NCI-H1417 (cell line): ENCODE data around the gene RBFOX2.
"Not testable (repeated sequence)": the region's sequence is repeated elsewhere in the genome, so short reads cannot be mapped to it uniquely, and the experiment has no call there.

ENCODE experiments used
- DNase-seq, 3 experiments: peaks; one replicate each; lab custom pipeline; 2025; lab: John Stamatoyannopoulos, UW

RBFOX2 gene

DNA sequence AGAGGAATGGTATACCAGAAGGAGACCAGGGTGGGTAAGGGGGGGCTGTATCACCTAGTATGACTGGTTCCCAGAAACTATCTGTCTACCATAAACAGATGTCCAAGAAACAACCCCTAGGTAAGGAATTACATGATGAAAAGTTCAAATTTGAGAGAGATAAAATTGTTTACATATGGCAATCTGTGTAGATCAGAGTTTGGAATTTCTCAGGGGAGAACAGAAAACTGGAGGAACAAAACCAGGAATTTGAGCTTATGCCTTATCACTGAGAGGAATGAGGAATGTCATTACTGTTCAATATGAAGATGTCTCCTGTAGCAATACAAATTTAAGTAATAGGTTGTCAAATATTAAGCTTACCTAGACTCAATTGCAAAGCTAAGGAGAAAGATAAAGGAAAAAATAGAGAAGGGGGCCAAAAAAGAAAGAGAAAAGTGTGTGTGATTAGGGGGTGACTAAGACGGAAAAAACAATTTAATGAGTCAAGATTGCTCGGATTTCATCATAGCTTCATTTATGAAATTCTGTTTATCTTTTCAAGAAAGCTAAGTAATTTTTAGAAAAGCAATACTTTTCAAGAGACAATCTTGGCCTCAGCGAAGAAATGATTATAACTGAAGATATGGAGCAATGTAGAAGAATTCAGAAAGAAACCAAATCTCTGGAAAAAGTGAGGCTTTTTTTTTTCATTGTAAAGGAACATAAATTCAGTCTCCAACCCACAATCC is 193.2 kb downstream of the RBFOX2 start:
- peak in 1 of 3 experiments; percentile 20 for DNase-seq

- no peak for DNase-seq
Observed at GRCh38 chr22:35834061-35834460, 194.6 kb downstream of the RBFOX2 start.

- no peak for DNase-seq
Observed at GRCh38 chr22:35830305-35830704, 198.3 kb downstream of the RBFOX2 start.

- no peak for DNase-seq
Observed at GRCh38 chr22:35824256-35824655, 204.4 kb downstream of the RBFOX2 start.

- no peak for DNase-seq
Observed at GRCh38 chr22:35821654-35822053, 207.0 kb downstream of the RBFOX2 start.

DNA sequence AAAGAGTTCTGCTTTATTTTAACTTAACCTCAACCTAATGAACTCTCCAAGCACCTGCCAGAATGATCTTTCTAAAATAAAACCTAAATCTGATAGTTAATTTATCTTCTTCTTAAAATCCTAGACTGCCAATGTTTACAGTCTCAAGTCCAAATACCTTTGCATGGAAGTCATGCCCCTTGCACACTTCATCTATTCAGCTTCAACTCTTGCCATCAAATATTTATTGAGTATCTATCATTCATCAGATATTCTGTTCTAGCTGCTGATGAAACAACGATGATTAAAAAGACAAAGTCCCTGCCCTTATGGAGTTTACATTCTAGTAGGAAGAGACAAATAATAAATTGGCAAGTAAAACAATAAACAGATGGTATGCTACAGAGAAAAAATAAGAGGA is 209.2 kb downstream of the RBFOX2 start:
- no peak for DNase-seq

GRCh38 chr22:35818897-35819296 is 209.7 kb downstream of the RBFOX2 start:
- no peak for DNase-seq

GRCh38 chr22:35812600-35812999 is 216.0 kb downstream of the RBFOX2 start:
- DNase-seq = peak in 1 of 3 experiments; percentile 1

DNA sequence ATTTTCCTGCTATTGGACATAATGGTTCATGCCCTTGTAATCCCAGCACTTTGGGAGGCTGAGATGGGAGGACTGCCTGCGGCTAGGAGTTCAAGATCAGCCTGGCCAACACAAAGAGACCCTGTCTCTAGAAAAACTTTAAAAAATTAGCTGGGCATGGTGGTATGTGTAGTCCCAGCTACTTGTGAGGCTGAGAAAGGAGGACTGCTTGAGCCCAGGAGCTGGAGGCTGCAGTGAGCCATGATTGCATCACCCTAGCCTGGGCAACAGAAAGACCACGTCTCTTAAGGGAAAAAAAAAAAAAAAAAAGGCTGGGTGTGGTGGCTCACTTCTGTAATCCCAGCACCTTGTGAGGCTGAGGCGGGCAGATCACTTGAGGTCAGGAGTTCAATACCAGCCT is 217.0 kb downstream of the RBFOX2 start:
- DNase-seq = no peak

GRCh38 chr22:35809816-35810215 is 218.8 kb downstream of the RBFOX2 start:
- DNase-seq = no peak

- no peak for DNase-seq
Observed at GRCh38 chr22:35808377-35808776, 220.2 kb downstream of the RBFOX2 start.

DNA sequence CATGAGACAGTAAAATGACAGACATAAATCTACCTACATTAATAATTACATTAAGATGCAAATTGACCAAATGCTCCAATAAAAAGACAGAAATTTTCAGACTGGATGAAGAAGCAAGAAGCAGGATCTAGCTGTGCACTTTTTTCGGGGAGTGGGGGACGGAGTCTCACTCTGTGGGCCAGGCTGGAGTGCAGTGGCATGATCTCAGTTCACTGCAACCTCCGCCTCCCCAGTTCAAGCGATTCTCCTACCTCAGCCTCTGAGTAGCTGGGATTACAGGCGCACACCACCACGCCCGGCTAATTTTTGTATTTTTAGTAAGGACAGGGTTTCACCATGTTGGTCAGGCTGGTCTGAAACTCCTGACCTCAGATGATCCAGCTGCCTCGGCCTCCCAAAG is 222.0 kb downstream of the RBFOX2 start:
- DNase-seq = not testable (repeated sequence)

DNA sequence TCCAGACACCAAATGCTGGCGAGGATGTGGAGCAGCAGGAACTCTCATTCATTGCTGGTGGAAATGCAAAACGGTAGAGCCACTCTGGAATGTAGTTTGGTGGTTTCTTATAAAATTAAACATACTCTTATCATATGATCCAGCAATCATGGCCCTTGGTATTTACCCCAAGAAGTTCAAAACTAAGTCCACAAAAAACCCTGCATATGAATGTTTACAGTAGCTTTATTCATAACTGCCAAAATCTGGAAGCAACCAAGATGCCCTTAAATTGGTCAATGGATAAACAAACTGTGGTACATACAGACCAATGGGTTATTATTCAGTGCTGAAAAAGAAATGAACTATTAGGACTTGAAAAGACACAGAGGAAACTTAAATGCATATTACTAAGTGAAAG is 223.2 kb downstream of the RBFOX2 start:
- DNase-seq = no peak

- DNase-seq = no peak
Observed at GRCh38 chr22:35804421-35804820, 224.2 kb downstream of the RBFOX2 start.

- no peak for DNase-seq
Observed at GRCh38 chr22:35802885-35803284, 225.7 kb downstream of the RBFOX2 start.

- peak in 1 of 3 experiments; percentile 0 for DNase-seq
Observed at GRCh38 chr22:35801301-35801700, 227.3 kb downstream of the RBFOX2 start.

DNA sequence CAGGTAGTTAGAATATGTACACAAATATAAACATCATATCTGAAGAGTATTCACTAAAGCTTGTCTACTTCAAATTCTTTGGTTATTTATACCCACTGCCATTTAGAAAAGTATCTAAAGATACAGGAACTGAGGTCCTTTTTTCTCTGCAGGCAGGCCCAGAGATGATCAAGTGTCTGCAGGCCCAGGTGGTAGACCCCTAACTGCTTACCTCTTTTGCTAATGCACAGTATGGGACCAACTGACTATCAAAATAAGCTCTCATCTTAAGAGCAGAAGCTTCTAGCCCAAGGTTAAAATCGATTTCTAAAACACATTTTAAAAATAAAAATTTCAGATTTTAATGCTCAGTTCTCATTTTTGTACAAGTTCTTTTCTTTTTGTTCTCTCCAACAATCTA is 229.5 kb downstream of the RBFOX2 start:
- DNase-seq = peak in 1 of 3 experiments; percentile 1

DNA sequence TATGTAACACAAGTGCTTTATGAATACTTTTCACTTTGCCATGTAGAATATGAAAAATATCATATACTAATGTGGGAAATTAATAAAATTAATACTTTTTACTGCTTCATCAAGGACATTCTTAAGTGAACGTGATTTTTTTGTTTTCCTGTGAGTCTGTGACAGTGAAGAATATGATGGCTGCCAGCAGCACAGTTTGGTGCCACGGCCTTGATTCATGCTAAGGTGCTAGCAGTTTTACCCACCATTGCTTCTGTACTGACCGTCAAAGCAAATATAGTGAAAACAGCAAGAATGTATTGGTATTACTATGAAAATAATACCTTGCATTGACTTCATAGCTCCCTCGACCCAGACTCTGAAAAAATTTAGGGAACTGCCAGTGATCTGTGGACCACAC is 231.2 kb downstream of the RBFOX2 start:
- DNase-seq = no peak

- no peak for DNase-seq
Observed at GRCh38 chr22:35795476-35795875, 233.1 kb downstream of the RBFOX2 start.

GRCh38 chr22:35792506-35792905 is 236.1 kb downstream of the RBFOX2 start:
- DNase-seq = no peak

DNA sequence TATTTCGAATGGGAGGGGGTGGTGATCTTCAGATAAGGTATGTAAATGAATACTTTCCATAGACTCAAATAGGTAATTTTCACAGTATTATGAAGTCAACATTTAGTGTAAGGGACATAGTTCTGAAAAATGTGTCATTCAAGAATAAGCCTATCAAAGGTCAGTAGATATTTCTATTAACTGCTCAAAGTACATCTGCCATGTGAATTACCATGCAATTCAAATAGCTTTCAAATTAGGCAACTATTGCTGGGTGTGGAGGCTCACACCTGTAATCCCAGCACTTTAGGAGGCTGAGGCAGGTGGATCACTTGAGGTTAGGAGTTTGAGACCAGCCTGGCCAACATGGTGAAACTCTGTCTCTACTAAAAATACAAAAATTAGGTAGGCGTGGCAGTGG is 236.8 kb downstream of the RBFOX2 start:
- DNase-seq = not testable (repeated sequence)

GRCh38 chr22:35785181-35785923 is 243.3 kb downstream of the RBFOX2 start:
- DNase-seq = no peak

- DNase-seq = no peak
Observed at GRCh38 chr22:35784633-35785032, 244.0 kb downstream of the RBFOX2 start.
